IMR-90 (cell line): ENCODE measurements around the gene GSG1L. TPM values are rescaled to one million over a fixed set of nuclear protein-coding genes. Genes with fewer than 3 reads are reported as not detected.

Source experiments
- ATAC-seq: fragments of 200-7000 bp; cut with Tn5 transposase; 2 replicates; pipeline ENCODE4 v1.9.1; 2020; ENCODE audit warnings: low read depth, mild to moderate bottlenecking, moderate library complexity
- BruUV-seq: library from RNA; stranded (reverse); fragments of 400-500 nt; replicated peaks from 2 replicates; lab custom pipeline; 2021; lab: Mats Ljungman, UMichigan
- CTCF ChIA-PET: fragments of 300-600 bp; formaldehyde crosslinking; extraction: SDS; loops from one replicate; lab custom pipeline; 2021; ENCODE audit warnings: antibody characterized with exemption; lab: Yijun Ruan, JAX
- POLR2A ChIA-PET: fragments of 300-600 bp; sonication (Branson Sonifier 250); formaldehyde crosslinking; loops from one replicate; lab custom pipeline; 2022; ENCODE audit warnings: antibody characterized with exemption; ENCODE audit not compliant: unreplicated experiment; lab: Charles Lee
- DNase-seq: peaks from one replicate; pipeline ENCODE4 v3.0.0; 2013
- H2AFZ ChIP-seq: replicated peaks from 2 replicates; pipeline ENCODE3; 2013; ENCODE audit warnings: low read length, mild to moderate bottlenecking; ENCODE audit not compliant: poor library complexity
- H2AK5ac ChIP-seq: 2 replicates; pipeline ENCODE4 v1.6.1; 2013; ENCODE audit warnings: low read depth, low read length, inconsistent platforms
- H2AK9ac ChIP-seq: replicated peaks from 2 replicates; pipeline ENCODE3; 2013; ENCODE audit warnings: mild to moderate bottlenecking, low read depth, low read length, moderate library complexity; ENCODE audit not compliant: poor library complexity
- H2BK120ac ChIP-seq: 2 replicates; pipeline ENCODE4 v1.6.1; 2013; ENCODE audit warnings: low read depth, low read length, inconsistent platforms
- H2BK15ac ChIP-seq: 3 replicates; pipeline ENCODE4 v1.6.1; 2013; ENCODE audit warnings: low read depth, low read length, inconsistent platforms
- H2BK20ac ChIP-seq: 2 replicates; pipeline ENCODE4 v1.6.1; 2013; ENCODE audit warnings: low read depth, mild to moderate bottlenecking, inconsistent platforms, low read length, moderate library complexity
- H2BK5ac ChIP-seq: 2 replicates; pipeline ENCODE4 v1.6.1; 2013; ENCODE audit warnings: mild to moderate bottlenecking, low read depth, low read length, inconsistent platforms; ENCODE audit not compliant: poor library complexity, severe bottlenecking
- H3K14ac ChIP-seq: replicated peaks from 2 replicates; pipeline ENCODE4 v1.6.1; 2013; ENCODE audit warnings: low read depth, low read length, inconsistent platforms
- H3K18ac ChIP-seq: 2 replicates; pipeline ENCODE4 v1.6.1; 2013; ENCODE audit warnings: low read depth, low read length, control low read depth
- H3K23ac ChIP-seq: 2 replicates; pipeline ENCODE4 v1.6.1; 2013; ENCODE audit warnings: low read depth, low read length, inconsistent platforms
- H3K27ac ChIP-seq: 2 replicates; pipeline ENCODE4 v1.5.1; 2013; ENCODE audit warnings: mild to moderate bottlenecking, control low read depth, low read length; ENCODE audit not compliant: insufficient read depth
- H3K27me3 ChIP-seq: 2 replicates; pipeline ENCODE4 v1.6.1; 2013; ENCODE audit warnings: low read length; ENCODE audit not compliant: control insufficient read depth, insufficient read depth
- H3K36me3 ChIP-seq: 2 replicates; pipeline ENCODE4 v1.6.1; 2013; ENCODE audit warnings: low read length, mixed read lengths; ENCODE audit not compliant: control insufficient read depth, insufficient read depth
- H3K4ac ChIP-seq: 2 replicates; pipeline ENCODE4 v1.6.1; 2013; ENCODE audit warnings: low read depth, low read length, inconsistent platforms
- H3K4me1 ChIP-seq: 2 replicates; pipeline ENCODE4 v1.6.1; 2013; ENCODE audit warnings: low read length, mixed read lengths; ENCODE audit not compliant: control insufficient read depth, insufficient read depth
- H3K4me2 ChIP-seq: 2 replicates; pipeline ENCODE4 v1.6.1; 2013; ENCODE audit warnings: low read depth, mild to moderate bottlenecking, control low read depth, low read length, moderate library complexity
- H3K4me3 ChIP-seq: 2 replicates; pipeline ENCODE4 v1.5.1; 2013; ENCODE audit warnings: low read depth, mild to moderate bottlenecking, control low read depth, low read length, moderate library complexity; ENCODE audit not compliant: insufficient read depth
- H3K56ac ChIP-seq: 2 replicates; pipeline ENCODE4 v1.6.1; 2013; ENCODE audit warnings: low read length, inconsistent platforms; ENCODE audit not compliant: insufficient read depth; ENCODE audit errors: extremely low read depth
- H3K79me1 ChIP-seq, 2 experiments: 2 replicates each; pipeline ENCODE4 v1.6.1; 2013; ENCODE audit warnings: low read length in 2 of 2, inconsistent platforms in 1 of 2, low read depth in 1 of 2
- H3K9ac ChIP-seq: 2 replicates; pipeline ENCODE4 v1.6.1; 2013; ENCODE audit warnings: low read depth, low read length, control low read depth
- H3K9me1 ChIP-seq: 2 replicates; pipeline ENCODE4 v1.6.1; 2013; ENCODE audit warnings: low read length, inconsistent platforms; ENCODE audit not compliant: insufficient read depth
- H3K9me3 ChIP-seq: 2 replicates; pipeline ENCODE4 v1.6.1; 2013; ENCODE audit warnings: low read length; ENCODE audit not compliant: control insufficient read depth, insufficient read depth
- H4K20me1 ChIP-seq: 2 replicates; pipeline ENCODE4 v1.6.1; 2013; ENCODE audit warnings: low read length, inconsistent platforms; ENCODE audit not compliant: insufficient read depth
- H4K5ac ChIP-seq: 2 replicates; pipeline ENCODE4 v1.6.1; 2013; ENCODE audit warnings: mild to moderate bottlenecking, low read depth, low read length, control low read depth
- H4K8ac ChIP-seq, 2 experiments: 2 replicates each; pipeline ENCODE4 v1.6.1; 2013; ENCODE audit warnings: low read depth in 2 of 2, low read length in 2 of 2, control low read depth in 1 of 2, inconsistent platforms in 1 of 2
- H4K91ac ChIP-seq: 2 replicates; pipeline ENCODE4 v1.6.1; 2013; ENCODE audit warnings: low read depth, low read length, inconsistent platforms; ENCODE audit not compliant: insufficient read depth
- ELK1 ChIP-seq: fragments of 150-350 bp; IDR thresholded peaks from 2 replicates; pipeline ENCODE4 v1.6.1; 2016; ENCODE audit warnings: low read depth, mild to moderate bottlenecking, low read length, moderate library complexity, borderline replicate concordance
- MAFK ChIP-seq: IDR thresholded peaks from 2 replicates; pipeline ENCODE4 v1.6.1; 2012; ENCODE audit warnings: low read depth, low read length, improper control_type of control experiment
- POLR2A ChIP-seq: IDR thresholded peaks from 2 replicates; pipeline ENCODE4 v1.6.1; 2012; ENCODE audit warnings: mild to moderate bottlenecking, low read depth, low read length
- WGBS, 2 experiments: methylation state at CpG; one replicate each; pipeline versions ENCODE4 v1.1.5 to v1.1.7; 2013; ENCODE audit warnings: missing lambda C conversion rate in 2 of 2; ENCODE audit not compliant: insufficient read length in 1 of 2; ENCODE audit errors: extremely low coverage in 2 of 2; 5-methylcytosine and 5-hydroxymethylcytosine counted together
- dilution Hi-C: fragments of 300-500 bp; cut with HindIII; formaldehyde crosslinking; loops from one replicate; pipeline ENCODE4 v1.14.3; 2018; ENCODE audit warnings: low sequenced_read_pairs; ENCODE audit not compliant: unreplicated experiment
- in situ Hi-C: fragments of 300-500 bp; cut with MboI; formaldehyde crosslinking; loops from 3 replicates; pipeline ENCODE4 v1.14.3; 2019; ENCODE audit warnings: low sequenced_read_pairs, inconsistent platforms, mixed read lengths
- intact Hi-C: fragments of 100-400 bp; cut with micrococcal nuclease; formaldehyde crosslinking; loops from 2 replicates; pipeline ENCODE4 v1.10.0; 2022
- polyA plus RNA-seq, 3 experiments: library from polyadenylated mRNA; depleted of rRNA; stranded (reverse); fragments of >200 nt; gene quantifications; 2 replicates each; pipeline ENCODE4 v1.2.3, GENCODE V29; 2012; ENCODE audit warnings: low replicate concordance in 1 of 3
- total RNA-seq: library from RNA; depleted of rRNA; stranded (reverse); fragments of >200 nt; gene quantifications from 2 replicates; pipeline ENCODE4 v1.2.3, GENCODE V29; 2012

Gene GSG1L
- total and polyA plus RNA-seq, 2 of the 4 experiments (the other 2 are of a cell fraction): not detected

GRCh38 chr16:27768651-27769272 is 294.8 kb downstream of the GSG1L start:
- ChIA-PET POLR2A (no interaction called here), CTCF (interaction anchor here (2.1 kb wide), 1 partner anchor 11 kb away, joined by 8 read pairs; no protein-coding TSS in a partner anchor)
- no peak overlapping the region for H2BK120ac ChIP-seq
- H3K4me1 ChIP-seq: no peaks in the 10 kb centered on the region
- no peaks in the 10 kb centered on the region for H3K79me1 ChIP-seq
- peaks cover 3% of the 10 kb centered on the region; the same call in 1 of the 2 replicates for H3K9me1 ChIP-seq
- no peak overlapping the region for H3K4me2 ChIP-seq
- no peak overlapping the region for H2AK9ac ChIP-seq
- H4K91ac ChIP-seq: no peak overlapping the region
- BruUV-seq: no TSS peak
- H3K9ac ChIP-seq: no peak overlapping the region
- H3K14ac ChIP-seq: no peak overlapping the region
- H3K27ac ChIP-seq: no peak overlapping the region
- dilution Hi-C loops: no loop called here
- H2BK20ac ChIP-seq: no peak overlapping the region
- H4K8ac ChIP-seq: no peak overlapping the region
- no peak overlapping the region for H3K23ac ChIP-seq
- no peak overlapping the region for H2BK15ac ChIP-seq
- no peak overlapping the region for H3K4me3 ChIP-seq
- no peaks in the 10 kb centered on the region for H4K20me1 ChIP-seq
- H2AK5ac ChIP-seq: no peak overlapping the region
- intact Hi-C loops: no loop called here
- no peak overlapping the region for H2AFZ ChIP-seq
- WGBS, 2 experiments: 92% methylated on average over 4 of the region's 8 CpGs; no CpG with 5 or more reads in 1 of the 2 experiments
- TF ChIP-seq ELK1 (no peak), MAFK (no peak), POLR2A (no peak)
- H4K5ac ChIP-seq: no peak overlapping the region
- H3K27me3 ChIP-seq: no peaks in the 10 kb centered on the region
- H3K4ac ChIP-seq: no peak overlapping the region
- H3K9me3 ChIP-seq: peaks cover 5% of the 10 kb centered on the region
- no peak overlapping the region for H3K56ac ChIP-seq
- in situ Hi-C loops: no loop called here
- no peak overlapping the region for H2BK5ac ChIP-seq
- no peak overlapping the region for H3K18ac ChIP-seq
- no peak for DNase-seq
- no peak for ATAC-seq
- H3K36me3 ChIP-seq: peaks cover 19% of the 10 kb centered on the region; the same call in 1 of the 2 replicates
